Fibroblast of lung (primary cell): Measurements from ENCODE around the gene ABLIM3. TPM values are rescaled to one million over a fixed set of nuclear protein-coding genes. Genes with fewer than 3 reads are reported as not detected.
A peak's percentile ranks its signal among the peaks of the same experiment; 100 is the strongest.

Experiments used
- DNase-seq, 2 donors: peaks; one replicate each; pipeline versions ENCODE4 v3.0.0 to v3.0.0-alpha.2; 2010; ENCODE audit warnings: low read depth in 2 of 2
- H2AFZ ChIP-seq: 2 replicates; pipeline ENCODE4 v1.5.1; 2012; ENCODE audit warnings: low read length, control low read depth, inconsistent platforms
- H3K27ac ChIP-seq: 2 replicates; pipeline ENCODE4 v1.5.1; 2011; ENCODE audit warnings: low read length, control low read depth; ENCODE audit not compliant: insufficient read depth
- H3K27me3 ChIP-seq: 2 replicates; pipeline ENCODE4 v1.5.1; 2011; ENCODE audit warnings: mild to moderate bottlenecking, low read length; ENCODE audit not compliant: control insufficient read depth, insufficient read depth
- H3K36me3 ChIP-seq: 2 replicates; pipeline ENCODE4 v1.5.1; 2011; ENCODE audit warnings: low read length; ENCODE audit not compliant: control insufficient read depth, insufficient read depth
- H3K4me1 ChIP-seq: 2 replicates; pipeline ENCODE4 v1.5.1; 2011; ENCODE audit warnings: low read length; ENCODE audit not compliant: control insufficient read depth, insufficient read depth; ENCODE audit errors: extremely low read depth
- H3K4me2 ChIP-seq: 2 replicates; pipeline ENCODE4 v1.5.1; 2011; ENCODE audit warnings: low read length, control low read depth; ENCODE audit not compliant: insufficient read depth; ENCODE audit errors: extremely low read depth
- H3K4me3 ChIP-seq, 4 experiments: fragments of 200-600 bp in 1 of 4; sonication (generic) in 1 of 4; replicated peaks in 1 of 4; 2 replicates each; pipeline ENCODE4 v1.5.1; 2011 to 2016; ENCODE audit warnings: low read length in 4 of 4, low read depth in 3 of 4, mild to moderate bottlenecking in 3 of 4, control low read depth in 2 of 4, inconsistent platforms in 1 of 4, mixed read lengths in 1 of 4; ENCODE audit not compliant: insufficient read depth in 1 of 4; ENCODE audit errors: control extremely low read depth in 1 of 4
- H3K79me2 ChIP-seq: 2 replicates; pipeline ENCODE4 v1.5.1; 2012; ENCODE audit warnings: mild to moderate bottlenecking, low read length, inconsistent platforms; ENCODE audit not compliant: control insufficient read depth, insufficient read depth
- H3K9ac ChIP-seq: 2 replicates; pipeline ENCODE4 v1.5.1; 2011; ENCODE audit warnings: mild to moderate bottlenecking, low read length, control low read depth; ENCODE audit not compliant: insufficient read depth
- H3K9me3 ChIP-seq: 2 replicates; pipeline ENCODE4 v1.5.1; 2012; ENCODE audit warnings: low read depth, low read length; ENCODE audit not compliant: control insufficient read depth, insufficient read depth
- H4K20me1 ChIP-seq: 2 replicates; pipeline ENCODE4 v1.5.1; 2011; ENCODE audit warnings: low read length; ENCODE audit not compliant: control insufficient read depth, insufficient read depth; ENCODE audit errors: extremely low read depth
- CTCF ChIP-seq, 2 donors: IDR thresholded peaks in 1 of 2; conservative IDR thresholded peaks in 1 of 2; 1 replicate in 1 of 2; 2 replicates in 1 of 2; pipeline ENCODE4 v1.5.1; 2011 to 2012; ENCODE audit warnings: low read length in 2 of 2, control low read depth in 1 of 2, inconsistent platforms in 1 of 2, low read depth in 1 of 2, mild to moderate bottlenecking in 1 of 2
- EZH2 ChIP-seq: IDR thresholded peaks from 2 replicates; pipeline ENCODE4 v1.5.1; 2012; ENCODE audit warnings: low read length, control low read depth, mild to moderate bottlenecking; ENCODE audit errors: missing control alignments
- polyA plus RNA-seq, 2 donors: library from polyadenylated mRNA; depleted of rRNA in 1 of 2; stranded (reverse) in 1 of 2; unstranded in 1 of 2; fragments of >200 nt; gene quantifications; 2 replicates each; pipeline ENCODE4 v1.2.1, GENCODE V29; 2011 to 2012; ENCODE audit warnings: missing spikeins in 1 of 2
- total RNA-seq: library from RNA; depleted of rRNA; stranded (reverse); fragments of >200 nt; gene quantifications from 2 replicates; pipeline ENCODE4 v1.2.1, GENCODE V29; 2014

ABLIM3 gene
- total and polyA plus RNA-seq, 2 donors (not counting 1 experiment from before 2014, with no cell fraction given): 48.1 to 49.9 TPM

GRCh38 chr5:149152317-149152746 lies 11.0 kb downstream of the ABLIM3 start:
- Histone ChIP-seq H2AFZ (no peak overlapping the region), H3K4me1 (peaks cover 48% of the 10 kb centered on the region), H3K9me3 (no peaks in the 10 kb centered on the region), H3K9ac (no peak overlapping the region), H3K27ac (peak overlapping the region; percentile 80), H3K4me2 (peak overlapping the region; percentile 40), H3K27me3 (no peaks in the 10 kb centered on the region), H4K20me1 (no peaks in the 10 kb centered on the region), H3K36me3 (peaks cover 3% of the 10 kb centered on the region), H3K4me3 (no peak overlapping the region), H3K79me2 (peaks cover 98% of the 10 kb centered on the region)
- DNase-seq: peak; percentile 47 to 49
- TF ChIP-seq EZH2 (no peak), CTCF (conservative IDR thresholded peaks at IDR 0.05 in 1 of 2, IDR thresholded peaks at IDR 0.05 in 1 of 2; ENCODE audit: low read depth in 1 of 2, low read length in 2 of 2) (no peak)

- DNase-seq: no peak
- Histone ChIP-seq H3K4me2 (no peak overlapping the region), H3K79me2 (peaks cover 96% of the 10 kb centered on the region), H3K9ac (no peak overlapping the region), H3K4me1 (peaks cover 51% of the 10 kb centered on the region), H3K27ac (peak overlapping the region; percentile 55), H3K9me3 (no peaks in the 10 kb centered on the region), H4K20me1 (no peaks in the 10 kb centered on the region), H3K27me3 (no peaks in the 10 kb centered on the region), H3K4me3 (no peak overlapping the region), H2AFZ (no peak overlapping the region), H3K36me3 (peaks cover 3% of the 10 kb centered on the region)
- no peak for TF ChIP-seq EZH2
- TF ChIP-seq CTCF (conservative IDR thresholded peaks at IDR 0.05 in 1 of 2, IDR thresholded peaks at IDR 0.05 in 1 of 2; ENCODE audit: low read depth in 1 of 2, low read length in 2 of 2): no peak
Observed at GRCh38 chr5:149153193-149153750, 12.0 kb downstream of the ABLIM3 start.

GRCh38 chr5:149153751-149154610 lies 12.7 kb downstream of the ABLIM3 start:
- Histone ChIP-seq H3K27me3 (no peaks in the 10 kb centered on the region), H3K4me1 (peaks cover 51% of the 10 kb centered on the region), H3K27ac (peak overlapping the region; percentile 70), H2AFZ (no peak overlapping the region), H3K9me3 (no peaks in the 10 kb centered on the region), H3K4me2 (peak overlapping the region; percentile 1), H4K20me1 (no peaks in the 10 kb centered on the region), H3K79me2 (peaks cover 92% of the 10 kb centered on the region), H3K9ac (no peak overlapping the region), H3K36me3 (peaks cover 3% of the 10 kb centered on the region), H3K4me3 (no peak overlapping the region)
- DNase-seq: peak; percentile 70 to 92
- TF ChIP-seq CTCF (conservative IDR thresholded peaks at IDR 0.05 in 1 of 2, IDR thresholded peaks at IDR 0.05 in 1 of 2; ENCODE audit: low read depth in 1 of 2, low read length in 2 of 2): no peak
- no peak for TF ChIP-seq EZH2
